ENCODE results near the gene LRRTM4. TPM values are rescaled to one million over a fixed set of nuclear protein-coding genes. Genes with fewer than 3 reads are reported as not detected.

Gene LRRTM4
- polyA plus RNA-seq, 2 of the 4 experiments (the other 2 are of a cell fraction), result 0.03 TPM; not detected in 1

GRCh38 chr2:77101796-77102452 is 420.3 kb downstream of the LRRTM4 start:
- FAIRE-seq (no peak), DNase-seq (ENCODE audit: low read depth in 1 of 2, low spot score in 1 of 2) (no peak), ATAC-seq (no peak)
- POLR2A ChIA-PET, result no interaction called here
- 6% methylated on average over 8 of the region's 8 CpGs for WGBS (ENCODE audit: missing lambda C conversion rate)
- TF ChIP-seq FOSL2 (IDR thresholded peaks at IDR 0.05) (no peak), FOSL2 (CRISPR knock-in tag; IDR thresholded peaks at IDR 0.05) (no peak), RAD21 (conservative IDR thresholded peaks at IDR 0.05 in 1 of 2, IDR thresholded peaks at IDR 0.05 in 1 of 2) (no peak), KDM5A (IDR thresholded peaks at IDR 0.05) (no peak), FOXS1 (CRISPR knock-in tag; IDR thresholded peaks at IDR 0.05) (no peak), ATOH8 (CRISPR knock-in tag; IDR thresholded peaks at IDR 0.05; ENCODE audit: low read depth) (no peak), JUN (IDR thresholded peaks at IDR 0.05) (no peak), MYC (IDR thresholded peaks at IDR 0.05; ENCODE audit: borderline replicate concordance, low read length) (no peak), USF2 (IDR thresholded peaks at IDR 0.05) (no peak), NR3C1 (IDR thresholded peaks at IDR 0.05) (no peak), ZSCAN20 (CRISPR knock-in tag; IDR thresholded peaks at IDR 0.05) (no peak), ZFP36 (IDR thresholded peaks at IDR 0.05; ENCODE audit: borderline replicate concordance, partially characterized antibody) (no peak), NFE2L2 (conservative IDR thresholded peaks at IDR 0.05; ENCODE audit: low read length) (no peak), HOXA7 (CRISPR knock-in tag; IDR thresholded peaks at IDR 0.05) (no peak), ESRRA (IDR thresholded peaks at IDR 0.05; ENCODE audit: borderline replicate concordance, low read length) (no peak), PHF8 (IDR thresholded peaks at IDR 0.05; ENCODE audit: borderline replicate concordance, low read depth) (no peak), HOXB13 (CRISPR knock-in tag; IDR thresholded peaks at IDR 0.05; ENCODE audit: low read depth) (no peak), REST (IDR thresholded peaks at IDR 0.05) (no peak), CBX2 (IDR thresholded peaks at IDR 0.05; ENCODE audit: borderline replicate concordance, low read depth) (no peak)
- no peaks in the 10 kb centered on the region for H3K4me1 ChIP-seq
- CTCF ChIA-PET, result no interaction called here
- H3K4me2 ChIP-seq, result no peak overlapping the region
- H3K9me3 ChIP-seq, result peaks cover 2% of the 10 kb centered on the region; the same call in 1 of the 3 replicates
- no peak overlapping the region for H3K4me3 ChIP-seq
- H3K27ac ChIP-seq, result no peak overlapping the region

- CTCF ChIA-PET, result interaction anchor here (0.6 kb wide), 1 partner anchor 1619 kb away, joined by 4 read pairs; no protein-coding TSS in a partner anchor
- TF ChIP-seq REST (IDR thresholded peaks at IDR 0.05) (no peak), CBX2 (IDR thresholded peaks at IDR 0.05; ENCODE audit: borderline replicate concordance, low read depth) (no peak), HES2 (IDR thresholded peaks at IDR 0.05) (no peak), PBX3 (IDR thresholded peaks at IDR 0.05) (no peak), GATA3 (IDR thresholded peaks at IDR 0.05; ENCODE audit: borderline replicate concordance) (no peak), RNF2 (IDR thresholded peaks at IDR 0.05; ENCODE audit: borderline replicate concordance, low read depth) (no peak), RARB (CRISPR knock-in tag; IDR thresholded peaks at IDR 0.05) (no peak), HEYL (CRISPR knock-in tag; IDR thresholded peaks at IDR 0.05) (no peak), FOXS1 (CRISPR knock-in tag; IDR thresholded peaks at IDR 0.05) (no peak), RCOR1 (IDR thresholded peaks at IDR 0.05; ENCODE audit: low read depth, low read length) (no peak), RAD21 (conservative IDR thresholded peaks at IDR 0.05 in 1 of 2, IDR thresholded peaks at IDR 0.05 in 1 of 2) (no peak)
Measured at GRCh38 chr2:77099961-77100360, 422.2 kb downstream of the LRRTM4 start.

More at GRCh38 chr2:77099961-77100360, 422.2 kb downstream of the LRRTM4 start:
- no peak for FAIRE-seq
- Histone ChIP-seq H3K4me1 (no peaks in the 10 kb centered on the region), H3K4me3 (no peak overlapping the region), H3K9me3 (peaks cover 7% of the 10 kb centered on the region; the same call in 2 of the 3 replicates), H3K27ac (no peak overlapping the region), H3K4me2 (no peak overlapping the region)
- no peak for DNase-seq (ENCODE audit: low read depth in 1 of 2, low spot score in 1 of 2)
- WGBS (ENCODE audit: missing lambda C conversion rate), result 27% methylated on average over 2 of the region's 2 CpGs
- POLR2A ChIA-PET, result no interaction called here
- no peak for ATAC-seq
